ENCODE data around the gene SHISA2. TPM values are rescaled to one million over a fixed set of nuclear protein-coding genes. Genes with fewer than 3 reads are reported as not detected.

SHISA2 gene
- total and polyA plus RNA-seq, 4 donors: under 0.01 to 2.1 TPM; not detected in 2

- TF ChIP-seq CTCF (IDR thresholded peaks at IDR 0.05; ENCODE audit: low read depth, low read length, missing input control): no peak
- TF ChIP-seq YY1 (IDR thresholded peaks at IDR 0.05): no peak
Observed at GRCh38 chr13:26052337-26052736, 521 bp upstream of the SHISA2 start (continued).

- H3K9ac ChIP-seq (ENCODE audit: low read depth in 1 of 2, low read length in 2 of 2): no peak overlapping the region
- no peak overlapping the region for H3K27ac ChIP-seq (ENCODE audit: low read depth in 1 of 2, low read length in 2 of 2)
- TF ChIP-seq HNF4A (conservative IDR thresholded peaks at IDR 0.05): no peak
- TF ChIP-seq YY1 (IDR thresholded peaks at IDR 0.05): no peak
- TF ChIP-seq NR2F2 (IDR thresholded peaks at IDR 0.05): no peak
- H3K36me3 ChIP-seq (ENCODE audit: control insufficient read depth in 4 of 4, insufficient read depth in 3 of 4, low read depth in 1 of 4, low read length in 3 of 4): no peaks in the 10 kb centered on the region
- peak overlapping the region in 1 of 3 donors; percentile 37 for H3K4me3 ChIP-seq (ENCODE audit: low read depth in 1 of 3, low read length in 3 of 3)
- H3K4me1 ChIP-seq (ENCODE audit: control insufficient read depth in 4 of 4, insufficient read depth in 4 of 4, low read length in 3 of 4): peaks cover 0 to 18% (median 9%) of the 10 kb centered on the region in 4 donors
- H3K9me3 ChIP-seq (ENCODE audit: control insufficient read depth in 4 of 4, low read length in 3 of 4): no peaks in the 10 kb centered on the region
- WGBS: 3% methylated on average over 45 of the region's 45 CpGs
- DNase-seq (ENCODE audit: low spot score): no peak
- peaks cover 4 to 37% (median 20%) of the 10 kb centered on the region in 4 donors for H3K27me3 ChIP-seq (ENCODE audit: control insufficient read depth in 4 of 4, insufficient read depth in 4 of 4, low read length in 3 of 4)
Observed at GRCh38 chr13:26051231-26051656, 572 bp downstream of the SHISA2 start.

DNA sequence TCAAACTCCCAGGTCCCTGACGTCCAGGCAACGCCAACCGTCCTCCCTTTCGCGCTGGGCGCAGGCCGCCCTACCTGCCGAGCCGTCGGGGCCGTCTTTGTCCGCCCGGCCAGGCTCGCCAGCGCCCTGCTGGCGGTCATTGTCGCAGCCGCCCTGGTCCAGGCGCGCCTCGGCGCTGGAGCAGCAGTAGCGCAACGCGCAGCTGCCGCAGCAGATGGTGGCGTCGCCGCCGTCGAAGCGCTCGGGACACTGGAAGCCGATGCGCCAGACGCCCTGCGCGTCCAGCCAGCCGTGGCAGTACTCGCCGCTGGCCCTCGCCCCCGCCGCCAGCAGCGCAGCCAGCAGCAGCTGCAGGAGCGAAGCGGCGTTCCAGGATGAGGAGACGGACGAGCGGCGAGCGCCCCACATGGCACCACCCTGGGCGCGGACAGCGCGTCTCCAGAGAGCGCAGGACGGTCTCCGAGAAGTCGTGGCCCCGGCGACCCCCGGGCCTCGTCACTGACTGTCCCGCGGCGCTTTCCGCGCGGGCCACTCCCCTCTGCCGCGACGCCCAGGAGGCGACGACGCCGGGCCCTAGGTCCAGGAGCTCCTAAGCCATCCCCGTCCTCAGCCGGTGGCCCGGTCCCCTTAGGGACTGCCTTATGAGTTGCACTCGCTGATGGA is 1.1 kb downstream of the SHISA2 start:
- peak overlapping the region in 1 of 3 donors; percentile 37 for H3K4me3 ChIP-seq (ENCODE audit: low read depth in 1 of 3, low read length in 3 of 3)
- 6% methylated on average over 82 of the region's 82 CpGs for WGBS
- DNase-seq (ENCODE audit: low spot score): no peak
- TF ChIP-seq RXRA (IDR thresholded peaks at IDR 0.05) (no peak), RAD21 (IDR thresholded peaks at IDR 0.05) (no peak), FOXA2 (IDR thresholded peaks at IDR 0.05) (no peak), HNF4A (conservative IDR thresholded peaks at IDR 0.05) (no peak), NR2F2 (IDR thresholded peaks at IDR 0.05) (no peak), REST (IDR thresholded peaks at IDR 0.05) (no peak), JUND (IDR thresholded peaks at IDR 0.05) (no peak), CTCF (IDR thresholded peaks at IDR 0.05; ENCODE audit: low read depth, low read length, missing input control) (no peak), FOXA1 (IDR thresholded peaks at IDR 0.05) (no peak), HNF4G (IDR thresholded peaks at IDR 0.05) (no peak)
- H3K9ac ChIP-seq (ENCODE audit: low read depth in 1 of 2, low read length in 2 of 2): no peak overlapping the region
- H3K27me3 ChIP-seq (ENCODE audit: control insufficient read depth in 4 of 4, insufficient read depth in 4 of 4, low read length in 3 of 4): peaks cover 4 to 39% (median 22%) of the 10 kb centered on the region in 4 donors
- H3K36me3 ChIP-seq (ENCODE audit: control insufficient read depth in 4 of 4, insufficient read depth in 3 of 4, low read depth in 1 of 4, low read length in 3 of 4): no peaks in the 10 kb centered on the region
- H3K9me3 ChIP-seq (ENCODE audit: control insufficient read depth in 4 of 4, low read length in 3 of 4): no peaks in the 10 kb centered on the region
- peaks cover 0 to 18% (median 9%) of the 10 kb centered on the region in 4 donors for H3K4me1 ChIP-seq (ENCODE audit: control insufficient read depth in 4 of 4, insufficient read depth in 4 of 4, low read length in 3 of 4)
- no peak overlapping the region for H3K27ac ChIP-seq (ENCODE audit: low read depth in 1 of 2, low read length in 2 of 2)

Data from liver (tissue), 9 donors.